ENCODE data around the gene TMEM62. TPM values are rescaled to one million over a fixed set of nuclear protein-coding genes. Genes with fewer than 3 reads are reported as not detected.

Gene TMEM62
- total RNA-seq, 1 experiment from 2014 or later, result 7.2 TPM

- no peak overlapping the region for H3K27ac ChIP-seq (ENCODE audit: insufficient read length, low read depth, low read length)
- Mint-ChIP-seq H3K9me3 (no peaks in the 10 kb centered on the region; a peak in 1 of 5 replicates), H3K4me3 (no peak overlapping the region), H3K27ac (no peak overlapping the region), H3K36me3 (ENCODE audit: insufficient read depth in 1 of 3, low read depth in 3 of 3) (no peaks in the 10 kb centered on the region), H3K4me1 (no peaks in the 10 kb centered on the region), H3K27me3 (ENCODE audit: low read depth) (peaks cover 16% of the 10 kb centered on the region)
- H3K23ac ChIP-seq (ENCODE audit: insufficient read length, low read depth, low read length), result no peak overlapping the region
- no peak overlapping the region for H2BK20ac ChIP-seq (ENCODE audit: low read depth, low read length, poor library complexity, severe bottlenecking)
- H3K18ac ChIP-seq (ENCODE audit: insufficient read length, low read depth, low read length), result no peak overlapping the region
- H2AFZ ChIP-seq (ENCODE audit: low read length), result no peak overlapping the region
- H2BK12ac ChIP-seq (ENCODE audit: insufficient read length, low read depth, low read length), result no peak overlapping the region
- H3K27me3 ChIP-seq (ENCODE audit: insufficient read depth, low read length), result no peaks in the 10 kb centered on the region
- DNase-seq, result no peak
- H3K23me2 ChIP-seq (ENCODE audit: insufficient read length, low read depth, low read length, poor library complexity, severe bottlenecking), result no peaks in the 10 kb centered on the region
- no peak overlapping the region for H2BK15ac ChIP-seq (ENCODE audit: low read depth, low read length)
- H3K14ac ChIP-seq (ENCODE audit: insufficient read depth, low read length), result no peak overlapping the region
- H3K56ac ChIP-seq (ENCODE audit: insufficient read length, low read depth, low read length), result no peak overlapping the region
- no peak for TF ChIP-seq CTCF (conservative IDR thresholded peaks at IDR 0.05)
- H4K91ac ChIP-seq (ENCODE audit: insufficient read length, low read depth, low read length), result no peak overlapping the region
- no peaks in the 10 kb centered on the region for H4K20me1 ChIP-seq (ENCODE audit: control insufficient read depth, insufficient read depth, insufficient read length)
- H4K8ac ChIP-seq (replicated peaks; ENCODE audit: insufficient read length, low read depth, low read length), result no peak overlapping the region
- no peaks in the 10 kb centered on the region for H3K79me1 ChIP-seq (ENCODE audit: insufficient read depth, low read depth, low read length, poor library complexity, severe bottlenecking)
- H4K5ac ChIP-seq (ENCODE audit: insufficient read length, low read depth, low read length), result no peak overlapping the region
- no peaks in the 10 kb centered on the region for H3K79me2 ChIP-seq (ENCODE audit: insufficient read depth, low read length)
- H3K4ac ChIP-seq (ENCODE audit: low read depth, low read length), result no peak overlapping the region
- H2BK5ac ChIP-seq (ENCODE audit: insufficient read length, low read length), result no peak overlapping the region
- H3K4me1 ChIP-seq (ENCODE audit: insufficient read depth, low read length), result no peaks in the 10 kb centered on the region
- H2BK120ac ChIP-seq (ENCODE audit: low read depth, low read length, poor library complexity, severe bottlenecking), result no peak overlapping the region
- no peak overlapping the region for H2AK5ac ChIP-seq (ENCODE audit: insufficient read length, low read length)
- no peaks in the 10 kb centered on the region for H3K9me3 ChIP-seq (ENCODE audit: control insufficient read depth, low read depth, low read length)
- no peak overlapping the region for H3K4me2 ChIP-seq (ENCODE audit: insufficient read depth, insufficient read length, low read length)
- H3K9ac ChIP-seq (ENCODE audit: extremely low read depth, insufficient read length, low read length), result no peak overlapping the region
- no peak overlapping the region for H3T11ph ChIP-seq (ENCODE audit: low read length)
- no CpG with 5 or more reads among the region's 5 CpGs for WGBS (ENCODE audit: extremely low coverage, insufficient read length, low lambda C conversion rate)
Observed at GRCh38 chr15:43229977-43230376, 96.6 kb downstream of the TMEM62 start.

All from H9 (cell line).